ENCODE data around the gene VAV3.
"Not testable (repeated sequence)": the region's sequence is repeated elsewhere in the genome, so short reads cannot be mapped to it uniquely, and the experiment has no call there.

VAV3 gene

DNA sequence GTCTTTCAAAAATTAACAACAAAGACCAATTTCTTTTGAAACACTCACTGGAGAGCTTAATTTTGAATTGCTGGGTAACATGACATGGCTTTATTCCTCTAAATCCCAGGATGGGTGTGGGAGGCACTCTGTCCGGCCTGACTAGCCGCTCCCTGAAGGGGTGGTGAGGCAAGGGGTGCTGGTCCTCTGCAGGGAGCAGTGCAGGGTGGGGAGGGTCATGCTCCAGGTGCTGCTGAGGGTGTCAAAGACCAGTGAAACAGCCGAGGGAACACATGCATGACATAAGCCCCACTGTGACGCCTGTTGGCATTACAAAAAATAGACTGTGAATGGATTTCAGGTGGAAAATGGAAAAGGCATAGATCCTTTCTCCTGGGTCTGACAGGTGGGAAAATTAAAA, 223.7 kb downstream of the VAV3 start:
- DNase-seq (ENCODE audit: low read depth in 3 of 3) = no peak

DNA sequence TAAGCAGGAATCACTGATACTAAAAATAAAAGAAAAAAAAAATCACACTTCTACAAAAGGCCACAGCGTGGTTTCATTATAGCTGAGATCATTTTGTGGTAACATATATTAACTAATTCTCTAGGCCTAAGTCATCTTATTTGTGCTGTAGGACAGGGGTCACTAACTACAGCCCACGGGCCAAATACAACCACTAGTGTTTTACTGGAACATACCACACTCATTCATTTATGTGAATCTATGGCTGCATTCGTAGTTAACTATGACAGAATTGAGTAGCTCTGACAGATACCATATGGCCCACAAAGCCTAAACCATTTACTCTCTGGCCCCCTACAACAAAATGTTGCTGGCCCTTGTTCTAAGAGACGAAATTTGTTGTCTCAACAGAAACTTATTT, 224.4 kb downstream of the VAV3 start:
- no peak for DNase-seq (ENCODE audit: low read depth in 3 of 3)

DNA sequence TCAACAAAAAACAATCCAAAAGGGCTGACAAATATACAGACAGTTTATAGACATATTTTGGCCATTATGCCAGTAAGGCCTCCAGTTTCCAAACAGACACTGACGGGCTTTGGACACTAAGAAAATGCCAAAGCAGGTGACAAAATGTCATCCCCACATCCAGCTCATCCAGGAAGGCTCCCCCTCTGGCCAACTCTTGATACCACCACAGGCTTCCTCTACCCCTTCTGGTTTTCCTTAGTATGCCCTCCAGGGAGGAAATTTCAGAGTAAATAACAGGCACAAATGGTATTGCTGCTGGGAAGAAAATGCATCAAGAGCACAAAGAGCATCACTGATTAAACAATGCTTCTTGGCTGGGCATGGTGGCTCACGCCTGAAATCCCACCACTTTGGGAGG, 225.3 kb downstream of the VAV3 start:
- DNase-seq (ENCODE audit: low read depth in 3 of 3) = no peak

DNA sequence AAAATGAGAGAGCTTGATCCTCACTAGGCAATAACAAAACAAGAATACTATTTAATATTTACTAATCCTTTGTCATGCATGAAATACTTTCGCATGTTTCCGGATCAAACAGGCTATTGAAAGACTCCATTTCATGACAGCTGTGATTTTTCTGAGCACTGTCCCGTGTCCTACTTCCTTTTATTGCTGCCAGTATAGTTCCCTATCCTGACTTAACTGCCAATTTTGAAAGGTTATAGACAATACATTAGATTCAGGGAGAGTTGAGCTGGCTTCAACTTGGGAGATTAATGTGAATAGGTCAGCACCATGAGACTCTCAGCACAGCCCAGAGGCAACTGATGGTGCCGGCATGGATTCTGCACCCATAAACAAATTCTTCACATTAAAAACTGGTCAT, 225.8 kb downstream of the VAV3 start:
- DNase-seq (ENCODE audit: low read depth in 3 of 3) = no peak

DNA sequence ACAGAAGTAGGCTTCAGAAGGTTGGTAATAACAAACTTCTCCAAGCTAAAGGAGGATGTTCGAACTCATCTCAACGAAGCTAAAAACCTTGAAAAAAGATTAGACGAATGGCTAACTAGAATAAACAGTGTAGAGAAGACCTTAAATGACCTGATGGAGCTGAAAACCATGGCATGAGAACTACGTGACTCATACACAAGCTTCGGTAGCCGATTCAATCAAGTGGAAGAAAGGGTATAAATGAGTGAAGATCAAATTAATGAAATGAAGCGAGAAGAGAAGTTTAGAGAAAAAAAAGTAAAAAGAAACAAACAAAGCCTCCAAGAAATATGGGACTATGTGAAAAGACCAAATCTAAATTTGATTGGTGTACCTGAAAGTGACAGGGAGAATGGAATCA, 231.6 kb downstream of the VAV3 start:
- not testable (repeated sequence) for DNase-seq (ENCODE audit: low read depth in 3 of 3)

DNA sequence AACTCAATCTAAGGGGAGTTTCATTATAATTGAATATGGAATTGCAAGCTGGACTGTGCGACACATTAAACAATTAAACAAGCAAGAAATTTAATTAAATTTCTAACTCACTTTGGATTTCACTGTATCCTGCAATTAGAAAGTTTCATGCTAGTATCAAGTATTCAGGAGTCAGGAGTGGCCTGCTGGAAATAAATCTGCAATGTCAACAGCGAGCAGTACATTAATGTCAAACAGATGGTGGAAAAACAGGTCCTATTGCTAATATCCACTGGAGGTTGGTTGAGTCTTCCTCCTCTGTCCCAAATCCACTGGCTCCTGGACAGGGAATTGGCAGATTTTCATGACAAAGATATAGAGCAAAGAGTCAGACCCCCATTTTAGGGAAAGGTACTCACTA, 237.1 kb downstream of the VAV3 start:
- no peak for DNase-seq (ENCODE audit: low read depth in 3 of 3)

DNA sequence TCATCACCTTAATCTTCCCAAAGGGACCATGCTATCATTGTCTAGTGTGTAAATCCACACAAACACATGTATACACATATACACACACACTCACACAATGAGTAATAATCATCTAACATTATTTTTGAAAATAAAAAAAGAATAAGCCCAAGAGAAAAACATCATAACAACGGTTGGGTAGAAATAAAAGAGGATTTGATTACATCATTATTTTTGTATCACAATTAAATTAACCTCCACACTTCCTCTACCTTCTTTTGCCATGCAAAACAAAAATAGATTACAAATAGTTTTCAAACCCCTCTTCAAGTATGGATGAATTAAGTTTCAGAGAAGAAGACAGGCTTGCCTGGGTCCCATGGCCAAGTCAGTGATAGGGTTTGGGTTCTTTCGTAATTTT, 238.1 kb downstream of the VAV3 start:
- DNase-seq (ENCODE audit: low read depth in 3 of 3) = no peak

DNA sequence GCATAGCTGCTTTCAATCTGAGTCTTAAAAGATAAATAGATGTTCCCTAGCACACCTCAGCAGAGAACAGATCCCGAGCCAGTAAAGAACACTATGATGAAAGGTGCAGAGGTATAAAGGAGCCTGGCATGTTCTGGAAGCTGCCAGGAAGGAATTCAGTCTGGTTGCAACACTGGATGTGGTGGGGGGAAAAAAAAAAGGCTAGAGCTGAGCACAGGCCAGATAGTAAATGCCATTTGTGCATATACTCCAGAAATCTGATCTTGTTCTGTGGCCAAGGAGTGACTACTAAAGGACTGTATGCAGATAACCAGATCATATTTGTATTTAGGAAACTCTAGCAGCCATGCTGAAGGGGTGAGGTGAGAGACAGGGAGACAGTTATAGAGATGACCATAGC, 240.3 kb downstream of the VAV3 start:
- DNase-seq (ENCODE audit: low read depth in 3 of 3) = no peak

DNA sequence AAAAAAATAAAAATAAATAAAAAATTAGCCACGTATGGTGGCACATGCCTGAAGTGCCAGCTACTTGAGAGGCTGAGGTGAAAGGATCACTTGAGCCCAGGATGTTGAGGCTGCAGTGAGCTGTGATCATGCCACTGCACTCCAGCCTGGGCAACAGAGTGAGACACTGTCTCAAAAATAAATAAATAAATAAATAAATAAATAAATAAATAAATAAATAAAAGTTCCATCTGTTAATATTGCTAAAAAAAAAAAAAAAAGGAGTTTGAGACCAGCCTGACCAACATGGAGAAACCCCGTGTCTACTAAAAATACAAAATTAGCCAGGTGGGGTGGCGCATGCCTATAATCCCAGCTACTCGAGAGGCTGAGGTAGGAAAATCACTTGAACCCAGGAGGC, 244.8 kb downstream of the VAV3 start:
- DNase-seq (ENCODE audit: low read depth in 3 of 3) = not testable (repeated sequence)

DNA sequence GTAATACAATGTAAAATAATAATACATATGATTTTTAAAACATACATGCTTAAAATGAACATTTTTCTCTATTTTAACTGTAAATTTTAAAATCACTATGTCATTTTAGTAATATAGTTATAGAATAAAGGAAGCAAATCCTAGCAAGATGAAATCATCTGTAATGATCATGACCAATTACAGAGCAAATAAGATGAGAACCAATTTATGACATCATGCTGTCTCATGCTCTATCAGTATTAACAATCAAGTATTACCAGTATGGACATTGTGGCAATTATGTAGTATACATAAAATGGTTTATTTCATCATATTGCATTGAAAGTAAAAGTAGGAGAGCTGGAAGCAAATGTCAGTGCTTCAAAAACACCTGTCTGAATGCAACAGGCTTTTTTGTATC, 255.0 kb downstream of the VAV3 start:
- no peak for DNase-seq (ENCODE audit: low read depth in 3 of 3)

DNA sequence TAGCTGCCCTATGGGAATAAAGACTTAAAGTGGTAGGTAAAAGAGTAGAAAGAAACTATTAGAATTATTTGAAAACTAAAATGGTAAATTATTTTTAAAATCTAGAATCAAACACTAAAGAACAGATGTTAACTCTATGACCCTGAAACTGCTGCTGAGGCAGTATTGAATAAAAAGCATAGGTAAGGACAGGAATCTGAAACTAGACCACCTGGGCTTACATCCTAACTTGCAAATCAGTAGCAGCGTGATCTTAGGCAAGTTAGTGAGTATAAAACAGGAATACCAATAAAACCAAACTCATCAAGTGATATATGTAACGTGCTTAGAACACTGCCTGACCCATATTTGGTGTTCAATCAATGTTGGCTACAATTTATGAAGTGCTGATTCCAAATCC, 257.9 kb downstream of the VAV3 start:
- DNase-seq (ENCODE audit: low read depth in 3 of 3) = no peak

DNA sequence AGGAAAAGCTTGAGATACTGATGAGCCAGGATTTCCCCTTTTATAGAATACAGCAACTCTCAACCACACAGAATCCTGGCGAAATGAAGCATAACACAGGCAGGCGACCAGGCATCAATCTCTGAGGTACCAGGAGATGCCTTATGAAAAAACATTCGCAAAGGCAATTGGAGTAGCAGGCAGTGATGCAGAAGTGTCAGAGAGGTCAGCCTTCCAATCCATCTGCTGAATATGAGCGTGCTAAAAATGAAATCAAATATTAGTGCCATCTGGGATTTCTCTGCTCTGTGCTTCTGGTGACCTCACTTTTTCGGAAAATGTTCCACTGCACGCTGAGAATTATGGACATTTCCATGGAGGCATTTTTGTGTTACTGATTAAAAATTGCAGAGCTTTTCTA, 258.8 kb downstream of the VAV3 start:
- DNase-seq (ENCODE audit: low read depth in 3 of 3) = no peak

DNA sequence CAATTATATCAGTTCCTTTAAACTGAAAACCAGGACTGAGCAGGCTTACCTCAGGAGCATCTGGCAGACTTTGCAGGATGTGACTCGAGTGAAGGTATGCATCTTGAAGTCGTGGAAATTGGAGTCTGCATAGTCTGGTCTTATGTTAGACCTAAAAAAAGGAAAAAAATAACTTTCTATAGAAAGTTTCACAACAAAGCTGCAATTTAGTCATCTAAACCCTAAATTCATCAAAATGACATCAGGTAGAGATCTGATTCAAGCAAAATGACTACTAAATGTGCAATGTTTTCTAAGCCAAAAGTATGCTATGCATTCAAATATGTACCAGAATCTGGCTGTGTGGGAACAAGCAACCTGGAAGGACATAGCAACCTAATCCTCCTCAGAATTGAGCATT, 260.1 kb downstream of the VAV3 start:
- no peak for DNase-seq (ENCODE audit: low read depth in 3 of 3)

DNA sequence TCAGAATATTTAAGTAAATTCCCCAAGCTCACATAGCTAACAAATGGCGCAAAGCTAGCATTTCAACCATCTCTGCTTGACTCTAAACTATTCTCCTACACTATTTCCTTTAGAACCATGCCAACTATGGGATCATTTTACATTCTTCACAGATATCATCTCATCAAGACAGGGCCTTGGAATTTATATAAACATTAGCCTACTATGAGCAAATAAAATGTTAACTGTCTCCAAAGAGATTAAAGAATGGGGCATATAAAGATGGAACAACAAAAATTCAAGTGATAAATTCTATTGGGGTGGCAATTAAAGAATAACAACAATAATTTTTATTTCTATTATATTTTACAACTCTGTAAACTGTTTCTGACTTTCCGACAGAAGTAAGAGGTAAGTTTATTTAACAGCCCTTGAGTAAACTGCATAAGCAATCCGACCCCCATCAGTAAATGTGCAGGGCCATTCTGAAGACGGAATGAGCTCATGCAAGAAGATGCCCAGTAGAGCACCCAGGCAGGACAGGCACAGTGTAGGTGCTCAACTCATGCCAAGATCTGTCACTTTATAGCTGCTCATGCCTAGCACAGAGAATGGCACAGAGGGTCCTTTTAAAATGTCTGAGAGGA, 261.9 kb downstream of the VAV3 start:
- DNase-seq (ENCODE audit: low read depth in 3 of 3) = no peak

DNA sequence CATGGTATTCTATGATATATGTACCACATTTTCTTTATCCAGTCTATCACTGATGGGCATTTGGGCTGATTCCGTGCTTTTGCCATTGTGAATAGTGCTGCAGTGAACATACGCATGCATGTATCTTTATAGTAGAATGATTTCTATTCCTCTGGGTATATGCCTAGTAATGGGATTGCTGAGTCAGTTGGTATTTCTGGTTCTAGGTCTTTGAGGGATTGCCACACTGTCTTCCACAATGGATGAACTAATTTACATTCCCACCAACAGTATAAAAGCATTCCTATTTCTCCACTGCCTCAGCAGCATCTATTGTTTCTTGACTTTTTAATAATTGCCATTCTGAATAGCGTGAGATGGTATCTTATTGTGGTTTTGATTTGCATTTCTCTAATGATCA, 264.3 kb downstream of the VAV3 start:
- not testable (repeated sequence) for DNase-seq (ENCODE audit: low read depth in 3 of 3)

DNA sequence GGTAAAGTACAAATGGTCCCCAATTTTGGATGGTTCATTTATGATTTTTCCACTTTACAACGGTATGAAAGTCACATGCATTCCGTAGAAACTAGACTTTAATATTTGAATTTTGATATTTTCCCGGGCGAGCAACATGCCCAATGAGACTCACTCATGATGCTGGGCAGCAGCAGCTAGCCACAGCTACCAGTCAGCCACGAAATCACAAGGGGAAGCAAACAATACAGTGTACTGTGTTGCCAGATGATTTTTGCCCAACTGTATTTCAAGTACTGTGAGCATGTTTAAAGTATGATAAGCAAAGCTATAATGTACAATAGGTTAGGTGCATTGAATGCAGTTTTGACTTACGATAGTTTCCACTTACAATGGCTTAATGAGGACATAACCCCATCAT, 266.8 kb downstream of the VAV3 start:
- DNase-seq (ENCODE audit: low read depth in 3 of 3) = no peak

DNA sequence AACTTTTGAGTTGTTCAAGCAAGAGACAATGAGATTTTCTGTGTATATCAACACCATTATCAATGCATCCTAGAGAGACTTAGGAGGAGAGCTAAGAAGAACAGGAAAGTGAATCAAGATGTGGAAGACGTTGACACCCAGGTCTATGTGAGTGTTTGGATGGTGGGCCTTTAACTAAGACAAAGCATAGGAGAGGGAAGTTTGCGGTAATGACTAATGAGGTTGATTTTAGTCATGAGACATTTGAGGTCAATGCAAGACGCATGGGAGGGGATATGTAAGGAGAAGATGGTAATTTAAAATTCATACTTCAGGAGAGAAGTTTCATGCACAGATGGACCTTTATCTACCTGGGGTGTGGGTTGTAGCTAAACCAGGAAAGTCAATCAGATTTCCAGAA, 269.6 kb downstream of the VAV3 start:
- no peak for DNase-seq (ENCODE audit: low read depth in 3 of 3)

DNA sequence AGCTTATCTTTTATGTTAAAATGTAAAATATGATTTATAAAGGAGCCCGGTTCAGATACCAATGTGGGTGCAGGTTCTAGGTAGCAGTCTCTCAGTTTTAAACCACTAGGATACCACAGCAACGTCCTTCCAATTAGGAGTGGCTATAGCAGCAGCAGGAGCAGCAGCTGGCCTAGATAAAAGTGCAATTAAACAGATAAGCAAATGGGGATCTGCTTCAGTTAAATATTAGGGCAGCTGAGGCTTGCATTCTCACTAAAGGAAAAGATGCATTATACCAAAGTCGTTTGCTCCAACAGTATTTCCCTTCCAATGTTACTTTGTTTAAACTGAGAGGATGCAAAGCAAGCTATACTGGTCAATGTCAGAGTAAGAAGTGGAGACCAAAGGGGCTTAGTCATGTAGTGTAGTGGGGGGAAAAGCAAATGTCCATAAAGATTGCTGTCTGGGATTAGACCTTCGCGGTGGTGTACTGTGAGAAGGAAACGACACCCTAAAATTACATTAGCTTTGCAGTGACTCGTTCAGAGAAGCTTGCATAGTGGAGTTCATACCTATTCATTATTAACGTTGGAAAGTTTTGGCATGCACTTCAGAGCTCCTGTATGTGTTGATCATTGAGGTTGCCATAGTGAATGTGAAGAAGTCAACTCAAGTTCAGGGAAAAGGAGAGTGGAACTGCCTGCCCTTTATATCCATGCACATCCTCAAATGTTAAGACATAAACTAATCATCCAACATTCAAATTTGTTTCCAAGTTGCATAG, 272.2 kb downstream of the VAV3 start:
- no peak for DNase-seq (ENCODE audit: low read depth in 3 of 3)

DNA sequence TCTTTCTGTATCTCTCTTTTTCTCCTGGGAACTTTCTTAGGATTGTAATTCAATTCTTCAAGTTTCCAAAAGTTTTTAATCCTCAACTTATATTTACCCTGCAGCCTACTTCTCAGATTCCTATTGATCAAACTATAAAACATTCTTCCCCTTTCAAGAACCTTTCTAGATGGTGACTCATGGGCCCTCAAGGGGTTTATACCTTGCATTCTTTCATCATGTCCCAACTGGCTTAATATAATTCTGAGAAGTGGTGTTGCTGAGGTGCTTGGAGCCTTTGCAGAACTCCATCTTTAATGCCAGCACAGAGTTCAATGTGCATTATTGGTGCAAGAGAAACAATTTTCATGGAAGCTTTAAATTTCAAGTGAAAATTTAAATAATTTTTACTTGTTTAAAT, 273.4 kb downstream of the VAV3 start:
- DNase-seq (ENCODE audit: low read depth in 3 of 3) = no peak

DNA sequence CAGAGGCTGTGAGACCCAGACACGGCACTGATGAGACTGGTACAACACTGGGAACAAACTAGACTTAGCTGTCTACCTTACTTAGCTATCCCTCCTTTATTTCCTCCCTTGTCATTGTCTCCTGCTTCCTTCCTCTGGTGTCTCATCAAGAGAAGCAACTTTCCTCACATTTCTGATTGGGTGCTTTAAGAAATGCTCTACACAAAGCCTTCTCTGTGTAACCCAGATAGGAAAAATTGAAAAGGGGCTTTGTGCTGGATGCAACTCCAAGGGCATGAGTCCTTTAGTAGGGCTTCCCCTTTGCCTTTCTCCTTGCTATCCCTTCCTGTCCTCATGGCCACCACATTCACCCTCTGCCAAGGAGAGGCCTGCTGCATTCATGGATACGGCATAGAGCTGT, 274.5 kb downstream of the VAV3 start:
- no peak for DNase-seq (ENCODE audit: low read depth in 3 of 3)

DNA sequence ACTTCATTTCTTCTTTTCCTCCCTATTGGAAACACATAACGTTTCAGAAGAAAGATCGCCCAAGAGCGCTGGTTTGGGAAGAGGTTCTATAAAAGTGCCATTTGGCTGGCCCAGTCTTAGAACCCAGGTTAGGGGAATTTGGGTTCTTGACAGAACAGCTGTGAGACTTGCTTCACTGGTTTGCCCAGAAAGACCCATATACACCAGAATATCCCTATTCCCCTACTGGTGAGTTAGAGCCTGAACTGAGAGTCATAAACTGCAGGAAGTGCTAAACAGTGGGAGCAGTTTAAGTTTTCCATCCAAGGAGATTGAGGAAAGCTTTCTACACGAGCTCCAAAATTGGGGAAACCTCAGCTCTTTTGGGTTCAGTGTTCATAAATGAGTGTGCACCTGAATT, 275.2 kb downstream of the VAV3 start:
- DNase-seq (ENCODE audit: low read depth in 3 of 3) = no peak

DNA sequence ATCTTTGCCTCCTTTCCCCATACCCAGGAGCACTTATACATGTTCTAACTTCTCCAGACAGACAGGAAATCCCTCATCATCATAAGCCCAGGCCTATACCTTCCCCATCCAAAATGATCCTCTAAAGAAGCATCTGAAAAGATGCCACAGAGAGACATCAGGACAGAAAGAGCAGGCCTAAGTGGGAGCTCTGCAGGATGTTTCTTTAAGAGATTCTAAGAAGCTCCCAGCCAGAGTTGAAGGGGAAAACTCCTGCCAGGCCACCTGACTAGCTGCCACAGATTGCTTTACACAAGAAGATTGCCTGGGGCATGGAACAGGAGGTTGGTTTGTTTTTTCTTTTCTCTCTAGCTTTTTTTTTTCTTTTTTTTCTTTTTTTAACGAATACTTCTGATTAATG, 275.8 kb downstream of the VAV3 start:
- DNase-seq (ENCODE audit: low read depth in 3 of 3) = no peak

DNA sequence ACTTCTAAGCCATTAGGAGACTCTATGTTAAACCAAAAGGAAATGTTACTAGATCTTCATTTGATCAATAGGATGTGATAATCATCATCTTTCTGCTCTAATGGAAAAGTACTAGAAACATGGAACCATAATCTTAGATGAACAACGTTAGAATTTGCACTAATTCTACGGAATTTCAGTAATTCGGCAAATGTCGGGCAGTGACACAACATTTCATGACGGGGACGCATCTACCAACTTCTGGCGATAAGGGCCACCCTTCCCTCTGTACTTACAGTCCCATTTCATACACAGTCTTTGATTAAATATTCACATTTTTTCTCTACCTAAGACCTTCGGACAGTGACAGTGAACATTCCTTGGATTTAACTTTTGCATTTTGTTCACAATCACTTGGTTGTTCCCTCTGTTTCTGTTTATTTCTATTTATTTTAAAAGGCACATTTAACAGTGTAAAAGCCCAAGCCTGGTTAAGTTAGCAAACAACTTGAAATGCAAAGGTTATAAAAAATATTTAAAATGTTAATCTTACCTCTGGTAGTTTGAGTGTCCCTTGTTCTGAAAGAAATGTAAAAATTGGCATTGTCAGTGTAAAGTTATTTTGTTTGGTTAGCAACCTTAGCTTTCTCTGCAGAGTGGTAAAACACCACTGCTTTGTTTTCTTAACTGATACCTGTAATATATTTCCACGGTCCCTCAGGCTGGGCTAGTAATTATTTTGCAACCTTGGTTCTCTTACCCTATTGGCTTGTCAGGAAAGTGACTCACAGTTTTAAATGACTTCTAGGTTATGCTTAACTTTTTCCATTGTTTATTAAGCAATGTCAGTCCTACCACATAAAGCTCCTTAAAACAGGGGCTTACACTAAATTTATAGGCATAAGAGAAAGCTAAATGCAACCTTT, 276.9 kb downstream of the VAV3 start:
- DNase-seq (ENCODE audit: low read depth in 3 of 3) = no peak

All from stimulated activated CD4-positive, alpha-beta T cell treated with anti-CD3 and anti-CD28 coated beads, TNF-alpha, amount 100 ng/mL, for 48 hours (primary cell).